HUDEP-2 (cell line): Measurements from ENCODE around the gene LCE2A.

Source experiments
- DNase-seq, 76 experiments: peaks; one replicate each; lab custom pipeline; 2025; ENCODE audit not compliant: unreplicated experiment in 76 of 76; lab: John Stamatoyannopoulos, UW

The LCE2A gene

GRCh38 chr1:152741656-152742055 is 43.5 kb downstream of the LCE2A start:
- DNase-seq = no peak

- DNase-seq = no peak
These were observed 45.4 kb downstream of the LCE2A start for GRCh38 chr1:152743371-152744145.

- DNase-seq = no peak
These were observed 47.2 kb downstream of the LCE2A start for GRCh38 chr1:152745289-152745704.

GRCh38 chr1:152745765-152746444 is 47.8 kb downstream of the LCE2A start:
- DNase-seq = no peak

- DNase-seq = no peak
These were observed 49.7 kb downstream of the LCE2A start for GRCh38 chr1:152747831-152748230.
